Esophagus muscularis mucosa (tissue), 4 donors: ENCODE measurements around the gene TC2N. TPM values are rescaled to one million over a fixed set of nuclear protein-coding genes. Genes with fewer than 3 reads are reported as not detected.

Source experiments
- DNase-seq: peaks from one replicate; pipeline ENCODE4 v3.0.0-alpha.2; 2017; ENCODE audit errors: extremely low spot score
- H3K27ac ChIP-seq, 4 donors: fragments of 200-600 bp; sonication (generic); replicated peaks in 1 of 4; 1 replicate in 3 of 4; 2 replicates in 1 of 4; pipeline ENCODE4 v1.5.1; 2016 to 2019; ENCODE audit warnings: mild to moderate bottlenecking in 1 of 4
- H3K27me3 ChIP-seq, 4 donors: fragments of 200-600 bp; sonication (generic); one replicate each; pipeline versions ENCODE4 v1.5.1 to v1.6.0; 2016 to 2019
- H3K36me3 ChIP-seq, 4 donors: fragments of 200-600 bp; sonication (generic); one replicate each; pipeline ENCODE4 v1.5.1; 2016 to 2019
- H3K4me1 ChIP-seq, 4 donors: fragments of 200-600 bp; sonication (generic); one replicate each; pipeline ENCODE4 v1.5.1; 2016 to 2019
- H3K4me3 ChIP-seq, 4 donors: fragments of 200-600 bp; sonication (generic); 1 replicate in 2 of 4; 2 replicates in 2 of 4; pipeline ENCODE4 v1.5.1; 2016 to 2019; ENCODE audit warnings: mild to moderate bottlenecking in 4 of 4, moderate library complexity in 1 of 4
- H3K9me3 ChIP-seq, 4 donors: fragments of 200-600 bp; sonication (generic); 1 replicate in 3 of 4; 2 replicates in 1 of 4; pipeline ENCODE4 v1.5.1; 2016 to 2019
- EP300 ChIP-seq: sonication (generic); formaldehyde crosslinking; IDR thresholded peaks from one replicate; pipeline ENCODE4 v1.6.1; 2017; ENCODE audit warnings: antibody characterized with exemption
- POLR2A ChIP-seq: fragments of 450-650 bp; IDR thresholded peaks from one replicate; pipeline ENCODE4 v1.6.1; 2017; ENCODE audit warnings: antibody characterized with exemption, moderate library complexity, mild to moderate bottlenecking, low read depth
- POLR2AphosphoS5 ChIP-seq, 2 donors: sonication (generic); formaldehyde crosslinking; IDR thresholded peaks; one replicate each; pipeline ENCODE4 v1.6.1; 2017; ENCODE audit warnings: antibody characterized with exemption in 2 of 2
- WGBS: methylation state at CpG from one replicate; pipeline ENCODE4 v1.1.5; 2018; 5-methylcytosine and 5-hydroxymethylcytosine counted together
- intact Hi-C: fragments of 100-400 bp; cut with DNase I; formaldehyde crosslinking; loops from one replicate; pipeline ENCODE4 v1.15.1; 2023
- total RNA-seq, 4 donors: library from RNA; depleted of rRNA; stranded (reverse); fragments of >200 nt; gene quantifications; one replicate each; pipeline versions ENCODE4 v1.1.0 to v1.2.1, GENCODE V29; 2016
- TF ChIP-seq, protein P1 (sequence below), 3 experiments: fragments of 200-600 bp in 2 of 3; fragments of 450-650 bp in 1 of 3; sonication (generic) in 2 of 3; IDR thresholded peaks; one replicate each; pipeline ENCODE4 v1.5.1; 2017 to 2019; ENCODE audit warnings: antibody characterized with exemption in 3 of 3, mild to moderate bottlenecking in 2 of 3, moderate library complexity in 1 of 3

Gene TC2N
- total RNA-seq, 4 donors from 2014 or later, result 17.8 to 27.8 (median 23.7) TPM

DNA sequence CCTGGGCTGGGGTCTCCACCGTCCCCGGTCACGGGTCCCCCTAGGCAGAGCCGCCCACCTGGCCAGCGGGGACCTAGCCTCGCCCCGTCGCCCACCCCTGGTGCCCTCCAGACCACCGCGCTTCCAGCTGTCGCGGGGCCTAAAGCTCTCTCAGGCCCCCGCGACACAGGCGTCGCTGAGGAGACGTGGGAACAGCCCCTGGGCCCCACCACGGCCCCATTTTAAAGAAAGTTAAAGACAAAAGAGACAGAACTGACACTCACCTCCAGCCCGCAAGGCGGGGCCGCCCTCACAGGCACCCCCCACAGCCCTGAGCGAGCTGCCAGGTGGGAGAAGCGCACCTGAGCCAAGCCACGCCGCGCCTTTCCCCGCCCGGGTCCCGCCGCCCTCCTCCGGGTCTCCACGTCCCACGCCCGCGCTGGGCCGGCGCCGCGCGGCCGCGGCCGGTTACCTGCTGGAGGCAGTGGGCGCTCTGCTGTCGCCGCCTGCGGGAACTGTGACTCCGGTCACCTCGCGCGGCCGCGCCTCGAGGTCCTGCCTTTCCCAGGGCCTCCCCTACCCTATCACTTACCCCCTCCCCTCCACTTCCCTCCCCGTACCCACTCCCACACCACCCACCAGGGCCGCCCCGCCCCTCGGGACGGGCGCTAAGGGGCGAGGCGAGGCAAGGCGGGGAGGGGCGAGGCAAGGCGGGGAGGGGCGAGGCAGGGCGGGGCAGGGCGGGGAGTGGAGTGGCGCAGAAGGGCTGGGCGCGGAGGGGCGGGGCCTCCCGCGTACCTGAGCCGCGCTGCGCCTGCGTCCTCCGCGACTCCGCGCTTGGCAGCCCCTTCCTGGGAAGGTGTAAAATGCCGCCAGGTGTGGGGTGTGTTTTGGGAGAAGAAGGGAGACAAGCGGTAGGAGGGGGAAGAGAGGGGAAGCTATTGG lies 31.2 kb downstream of the TC2N start:
- no peak for TF ChIP-seq EP300
- TF ChIP-seq POLR2AphosphoS5 (IDR thresholded peaks at IDR 0.05), result peak in 1 of 2 donors; percentile 50
- intact Hi-C loops, result loop anchor here (10.0 kb wide), 1 partner anchor 159 kb away; no protein-coding TSS in a partner anchor
- peak overlapping the region; percentile 58 to 85 (median 62) for H3K4me3 ChIP-seq

DNA sequence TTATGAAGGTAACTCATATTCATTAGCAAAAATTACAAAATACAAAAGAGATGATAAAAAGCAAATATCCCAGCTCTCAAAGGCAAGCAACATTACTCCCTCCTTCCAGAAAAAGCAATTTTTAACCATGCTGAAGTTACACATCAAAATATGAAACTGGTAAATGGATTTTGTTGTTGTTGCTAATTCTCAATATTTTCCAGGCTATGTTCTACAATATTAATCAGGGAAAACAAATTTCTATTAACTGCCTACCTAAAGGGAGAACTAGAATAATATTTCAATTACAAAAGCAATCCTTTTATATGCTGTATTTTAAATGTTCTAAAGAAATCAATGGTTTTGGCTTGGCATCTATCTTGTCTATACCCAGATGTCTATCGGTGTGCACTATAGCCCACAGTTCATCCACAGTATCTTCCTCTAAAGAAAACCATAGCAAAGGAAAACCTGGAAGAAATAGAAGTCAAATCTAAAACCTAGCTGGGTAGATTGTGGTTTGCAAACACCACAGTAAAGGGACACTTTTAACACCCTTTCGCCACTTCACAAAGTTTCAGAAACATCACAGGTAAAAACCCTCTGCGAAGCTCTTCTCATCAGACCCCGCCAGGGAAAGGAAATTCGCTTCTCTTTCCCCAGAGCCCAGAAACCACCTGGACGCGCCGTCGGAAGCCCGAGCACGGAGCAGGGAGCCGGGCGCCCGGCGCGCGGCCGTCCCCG lies 32.0 kb downstream of the TC2N start:
- Histone ChIP-seq H3K4me1 (peaks cover 0 to 20% (median 16%) of the 10 kb centered on the region in 4 donors), H3K4me3 (peak overlapping the region; percentile 58 to 85 (median 62)), H3K9me3 (no peaks in the 10 kb centered on the region), H3K27ac (peak overlapping the region; percentile 77 to 83 (median 80)), H3K36me3 (no peaks in the 10 kb centered on the region), H3K27me3 (peaks cover 0 to 44% (median 17%) of the 10 kb centered on the region in 4 donors)
- DNase-seq, result no peak
- intact Hi-C loops, result loop anchor here (10.0 kb wide), 1 partner anchor 159 kb away; no protein-coding TSS in a partner anchor
- TF ChIP-seq EP300 (no peak), POLR2A (no peak), POLR2AphosphoS5 (IDR thresholded peaks at IDR 0.05) (no peak)
- TF ChIP-seq, protein P1, sequence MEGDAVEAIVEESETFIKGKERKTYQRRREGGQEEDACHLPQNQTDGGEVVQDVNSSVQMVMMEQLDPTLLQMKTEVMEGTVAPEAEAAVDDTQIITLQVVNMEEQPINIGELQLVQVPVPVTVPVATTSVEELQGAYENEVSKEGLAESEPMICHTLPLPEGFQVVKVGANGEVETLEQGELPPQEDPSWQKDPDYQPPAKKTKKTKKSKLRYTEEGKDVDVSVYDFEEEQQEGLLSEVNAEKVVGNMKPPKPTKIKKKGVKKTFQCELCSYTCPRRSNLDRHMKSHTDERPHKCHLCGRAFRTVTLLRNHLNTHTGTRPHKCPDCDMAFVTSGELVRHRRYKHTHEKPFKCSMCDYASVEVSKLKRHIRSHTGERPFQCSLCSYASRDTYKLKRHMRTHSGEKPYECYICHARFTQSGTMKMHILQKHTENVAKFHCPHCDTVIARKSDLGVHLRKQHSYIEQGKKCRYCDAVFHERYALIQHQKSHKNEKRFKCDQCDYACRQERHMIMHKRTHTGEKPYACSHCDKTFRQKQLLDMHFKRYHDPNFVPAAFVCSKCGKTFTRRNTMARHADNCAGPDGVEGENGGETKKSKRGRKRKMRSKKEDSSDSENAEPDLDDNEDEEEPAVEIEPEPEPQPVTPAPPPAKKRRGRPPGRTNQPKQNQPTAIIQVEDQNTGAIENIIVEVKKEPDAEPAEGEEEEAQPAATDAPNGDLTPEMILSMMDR (IDR thresholded peaks at IDR 0.05), result no peak
- WGBS, result 15% methylated on average over 19 of the region's 19 CpGs

More for the DNA sequence above, 31.2 kb downstream of the TC2N start:
- Histone ChIP-seq H3K9me3 (no peaks in the 10 kb centered on the region), H3K27ac (peak overlapping the region; percentile 77 to 83 (median 80)), H3K36me3 (no peaks in the 10 kb centered on the region), H3K27me3 (peaks cover 0 to 44% (median 17%) of the 10 kb centered on the region in 4 donors), H3K4me1 (peaks cover 0 to 19% (median 16%) of the 10 kb centered on the region in 4 donors)
- no peak for DNase-seq
- WGBS, result 4% methylated on average over 13 of the region's 84 CpGs

DNA sequence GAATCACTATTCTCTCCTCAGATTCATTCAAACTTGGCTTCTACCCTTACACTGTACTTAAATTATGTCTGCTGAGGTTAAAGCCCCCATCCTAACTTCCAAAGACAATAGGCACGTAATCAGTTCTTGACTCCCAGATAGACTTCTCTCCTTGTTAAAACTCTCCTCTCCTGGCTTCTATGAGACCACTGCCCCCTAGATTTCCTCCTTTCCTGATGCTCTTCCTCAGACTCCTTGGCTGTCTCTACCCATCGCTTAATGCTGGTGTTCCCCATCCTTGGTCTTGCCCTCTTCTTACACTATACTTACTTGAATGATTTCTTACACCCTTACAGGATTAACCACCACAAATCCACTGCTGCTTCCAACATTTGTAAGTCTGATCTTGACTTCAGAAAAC lies 32.8 kb downstream of the TC2N start:
- TF ChIP-seq POLR2AphosphoS5 (IDR thresholded peaks at IDR 0.05) (no peak), EP300 (no peak), POLR2A (no peak)
- TF ChIP-seq, protein P1 (IDR thresholded peaks at IDR 0.05), result no peak
- Histone ChIP-seq H3K27me3 (peaks cover 0 to 39% (median 17%) of the 10 kb centered on the region in 4 donors), H3K27ac (no peak overlapping the region), H3K9me3 (no peaks in the 10 kb centered on the region), H3K4me1 (peaks cover 0 to 20% (median 16%) of the 10 kb centered on the region in 4 donors), H3K36me3 (no peaks in the 10 kb centered on the region), H3K4me3 (peak overlapping the region in 1 of 4 donors; percentile 85)
- intact Hi-C loops, result loop anchor here (10.0 kb wide), 1 partner anchor 160 kb away; no protein-coding TSS in a partner anchor
- no peak for DNase-seq
- WGBS, result 68% methylated on average over 2 of the region's 2 CpGs

DNA sequence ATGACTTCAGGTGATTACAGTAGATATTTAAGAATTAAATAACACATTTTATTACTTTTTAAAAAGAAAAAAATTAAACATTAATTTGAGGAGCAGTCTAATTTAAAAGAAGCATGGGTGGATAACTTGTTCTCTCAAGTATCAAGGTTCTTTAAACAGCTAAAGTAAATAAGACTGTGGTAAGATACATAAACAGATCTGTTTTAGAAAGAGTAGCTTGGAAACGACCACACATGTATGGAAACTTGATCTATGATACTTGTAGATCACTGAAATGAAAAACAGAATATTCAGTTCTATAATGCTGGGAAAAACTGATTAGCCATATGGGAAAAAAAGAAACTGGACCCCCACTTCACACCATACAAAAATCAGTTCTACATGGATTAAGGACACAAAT lies 36.0 kb downstream of the TC2N start:
- Histone ChIP-seq H3K9me3 (peaks cover 0 to 5% (median 0%) of the 10 kb centered on the region in 4 donors), H3K27me3 (peaks cover 0 to 8% (median 7%) of the 10 kb centered on the region in 4 donors), H3K4me1 (peaks cover 0 to 11% (median 5%) of the 10 kb centered on the region in 4 donors), H3K27ac (no peak overlapping the region), H3K36me3 (no peaks in the 10 kb centered on the region), H3K4me3 (no peak overlapping the region)
- 23% methylated on average over 1 of the region's 1 CpG for WGBS
- TF ChIP-seq, protein P1 (IDR thresholded peaks at IDR 0.05), result no peak
- no peak for TF ChIP-seq POLR2A
- no peak for TF ChIP-seq EP300
- no peak for TF ChIP-seq POLR2AphosphoS5 (IDR thresholded peaks at IDR 0.05)
- no peak for DNase-seq
- intact Hi-C loops, result loop anchor here (10.0 kb wide), 1 partner anchor 163 kb away; no protein-coding TSS in a partner anchor
